Epithelial cell of prostate (primary cell): ENCODE measurements around the gene ITGA11.
"Not testable (repeated sequence)": the region's sequence is repeated elsewhere in the genome, so short reads cannot be mapped to it uniquely, and the experiment has no call there.

Source experiments
- DNase-seq: peaks from one replicate; pipeline ENCODE4 v3.0.0-alpha.2; 2011; ENCODE audit warnings: low read depth, low spot score
- H3K27ac ChIP-seq: fragments of 450-650 bp; 2 replicates; pipeline ENCODE4 v1.5.1; 2017; ENCODE audit warnings: mild to moderate bottlenecking

ITGA11 gene

DNA sequence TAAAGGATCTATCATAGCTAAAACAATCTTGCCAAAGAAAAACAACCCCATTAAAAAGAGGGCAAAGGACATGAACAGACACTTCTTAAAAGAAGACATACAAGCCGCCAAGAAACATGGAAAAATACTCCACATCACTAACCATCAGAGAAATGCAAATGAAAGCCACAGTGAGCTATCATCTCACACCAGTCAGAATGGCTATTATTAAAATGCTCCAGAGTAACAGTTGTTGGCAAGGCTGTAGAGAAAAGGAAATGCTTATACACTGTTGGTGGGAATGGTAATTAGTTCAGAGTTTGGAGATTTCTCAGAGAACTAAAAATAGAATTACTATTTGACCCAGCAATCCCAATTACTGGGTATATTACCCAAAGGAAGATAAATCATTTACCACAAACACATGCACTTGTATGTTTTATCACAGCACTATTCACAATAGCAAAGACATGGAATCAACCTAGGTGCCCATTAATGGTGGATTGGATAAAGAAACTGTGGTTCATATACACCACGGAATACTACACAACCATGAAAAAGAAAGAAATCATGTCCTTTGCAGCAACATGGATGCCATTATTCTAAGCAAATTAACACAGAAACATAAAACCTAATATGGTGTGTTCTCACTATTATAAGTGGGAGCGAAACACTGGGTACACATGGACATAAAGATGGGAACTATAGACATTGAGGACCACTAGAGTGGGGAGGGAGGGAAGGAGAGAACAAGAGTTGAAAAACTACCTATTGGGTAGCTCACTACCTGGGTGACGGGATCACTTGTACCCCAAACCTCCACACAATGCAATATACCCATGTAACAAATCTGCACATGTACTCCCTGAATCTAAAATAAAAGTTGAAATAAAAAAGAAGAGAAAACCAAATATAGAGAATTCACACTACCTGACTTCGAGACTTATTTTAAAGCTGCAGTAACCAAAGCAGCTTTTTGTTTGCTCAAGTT is 32.6 kb downstream of the ITGA11 start:
- H3K27ac ChIP-seq: no peak overlapping the region
- DNase-seq: no peak

GRCh38 chr15:68397999-68398398 is 34.0 kb downstream of the ITGA11 start:
- not testable (repeated sequence) for DNase-seq, H3K27ac ChIP-seq

DNA sequence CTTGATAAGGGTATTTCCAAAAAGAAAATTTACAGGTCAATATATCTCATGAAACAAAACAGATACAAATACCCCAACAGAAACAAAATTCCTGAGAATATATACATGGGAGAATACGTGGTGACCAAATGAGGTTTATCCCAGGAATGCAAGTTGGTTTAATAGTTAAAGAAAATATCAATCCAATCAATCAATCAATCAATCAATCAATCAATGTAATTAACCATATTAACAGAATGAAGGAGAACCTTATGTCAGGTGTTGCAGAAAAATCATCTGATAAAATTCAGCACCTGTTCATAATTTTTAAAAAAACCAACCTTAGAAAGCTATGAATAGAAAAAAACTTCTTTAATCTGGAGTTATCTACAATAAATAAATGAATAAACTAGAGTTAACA is 35.9 kb downstream of the ITGA11 start:
- no peak for DNase-seq
- no peak overlapping the region for H3K27ac ChIP-seq

- no peak overlapping the region for H3K27ac ChIP-seq
- no peak for DNase-seq
These were observed 40.8 kb downstream of the ITGA11 start for GRCh38 chr15:68391121-68391520.

- H3K27ac ChIP-seq: no peak overlapping the region
- DNase-seq: no peak
These were observed 41.8 kb downstream of the ITGA11 start for GRCh38 chr15:68389936-68390817.

GRCh38 chr15:68389041-68389930 is 42.7 kb downstream of the ITGA11 start:
- no peak for DNase-seq
- H3K27ac ChIP-seq: no peak overlapping the region

GRCh38 chr15:68387381-68388143 is 44.4 kb downstream of the ITGA11 start:
- no peak for DNase-seq
- no peak overlapping the region for H3K27ac ChIP-seq

- no peak overlapping the region for H3K27ac ChIP-seq
- DNase-seq: no peak
These were observed 45.2 kb downstream of the ITGA11 start for GRCh38 chr15:68386587-68387288.

DNA sequence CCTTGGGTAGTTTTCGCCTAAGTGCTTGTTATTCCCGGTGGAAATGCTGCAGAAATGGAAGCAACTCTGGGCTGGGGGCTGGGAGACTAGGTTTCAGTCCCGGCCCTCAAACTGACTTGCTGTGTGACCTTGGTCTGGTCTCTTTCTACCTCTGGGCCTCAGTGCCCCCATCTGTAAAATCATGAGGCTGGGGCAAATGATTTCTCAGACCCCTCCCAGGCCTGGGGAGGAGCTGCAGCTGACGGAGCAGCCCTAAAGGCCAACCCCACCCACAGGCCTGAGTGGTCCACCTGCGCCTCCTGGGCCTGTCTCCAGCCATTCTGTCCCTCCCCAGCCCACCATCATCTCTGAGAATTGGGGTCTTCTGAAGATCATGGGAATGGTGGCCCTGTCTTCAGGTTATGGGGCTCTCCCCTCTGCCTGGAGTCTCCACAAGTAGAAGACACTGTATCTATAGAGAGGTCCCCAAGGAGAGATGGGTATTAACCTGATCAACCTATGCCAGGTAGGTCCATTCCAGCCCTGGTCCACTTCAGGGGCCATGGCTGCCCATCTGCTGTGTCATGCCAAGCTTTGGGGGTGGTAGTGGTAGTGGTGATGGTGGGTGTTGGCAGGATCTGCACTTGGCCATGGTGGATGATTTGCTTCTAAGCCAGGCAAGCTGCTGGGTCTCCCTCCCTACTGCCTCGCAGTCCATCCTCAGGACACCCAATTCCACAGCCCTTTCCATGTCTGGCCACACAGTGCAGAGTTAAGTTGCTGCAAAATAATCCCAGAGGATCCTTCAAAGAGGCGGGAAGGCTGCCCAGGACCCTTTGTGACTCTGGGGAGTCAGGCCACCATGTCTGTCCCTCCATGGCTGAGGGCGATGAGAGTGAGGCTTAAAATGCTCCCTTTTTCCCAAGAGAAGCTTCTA is 46.0 kb downstream of the ITGA11 start:
- no peak overlapping the region for H3K27ac ChIP-seq
- DNase-seq: no peak

GRCh38 chr15:68385240-68385561 is 46.8 kb downstream of the ITGA11 start:
- no peak overlapping the region for H3K27ac ChIP-seq

GRCh38 chr15:68384451-68385239 is 47.3 kb downstream of the ITGA11 start:
- DNase-seq: no peak
- no peak overlapping the region for H3K27ac ChIP-seq

More at GRCh38 chr15:68385240-68385561, 46.8 kb downstream of the ITGA11 start:
- DNase-seq: no peak

GRCh38 chr15:68383161-68384074 is 48.5 kb downstream of the ITGA11 start:
- DNase-seq: no peak
- no peak overlapping the region for H3K27ac ChIP-seq

- H3K27ac ChIP-seq: no peak overlapping the region
- no peak for DNase-seq
These were observed 49.5 kb downstream of the ITGA11 start for GRCh38 chr15:68382286-68383007.

DNA sequence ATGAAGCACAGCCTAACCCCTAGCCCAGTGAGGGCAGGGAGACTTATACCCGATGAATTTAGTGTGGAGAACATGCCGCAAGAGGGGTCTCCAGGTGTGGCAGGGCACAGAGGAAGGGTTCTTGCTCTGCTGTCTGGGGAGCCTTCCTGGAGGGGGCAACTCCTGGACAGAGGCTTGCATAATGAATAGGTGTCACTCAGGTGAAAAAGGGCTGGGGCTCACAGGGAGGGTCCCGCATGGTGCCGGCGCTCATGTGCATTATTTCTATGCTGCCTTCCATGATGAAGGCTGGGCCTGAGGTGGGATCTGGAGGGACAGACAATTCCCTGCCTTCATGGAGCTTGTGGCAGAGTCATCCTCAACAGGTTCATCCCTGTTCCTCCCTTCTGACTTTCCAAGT is 51.5 kb downstream of the ITGA11 start:
- H3K27ac ChIP-seq: no peak overlapping the region
- no peak for DNase-seq

DNA sequence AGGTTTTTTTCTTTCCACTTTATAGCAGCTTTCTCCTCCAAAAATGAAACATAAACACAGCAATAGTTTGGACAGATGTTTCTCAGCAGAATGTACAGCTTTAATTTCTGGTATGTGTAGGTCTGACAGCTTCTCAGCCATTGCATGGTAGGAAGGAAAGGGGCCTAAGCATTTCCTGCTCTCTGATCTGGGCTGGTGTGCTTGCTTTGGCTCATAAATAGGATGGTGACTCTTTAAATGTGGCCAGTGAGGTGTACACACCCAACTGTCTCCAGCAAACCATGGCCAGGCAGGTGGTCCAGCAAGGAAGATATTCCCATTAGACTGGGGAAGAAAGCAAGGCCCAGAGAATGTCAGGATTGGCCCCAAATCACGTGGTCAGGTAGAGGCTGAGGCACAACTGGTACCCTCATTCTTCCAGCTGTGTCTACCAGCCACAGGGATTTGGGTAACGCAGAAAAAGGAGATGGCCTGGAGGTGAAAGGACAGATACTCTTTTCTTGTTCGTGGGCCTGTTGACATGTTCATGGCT is 52.1 kb downstream of the ITGA11 start:
- H3K27ac ChIP-seq: no peak overlapping the region
- no peak for DNase-seq
